ENCODE results near the gene TRAPPC14. TPM values are rescaled to one million over a fixed set of nuclear protein-coding genes. Genes with fewer than 3 reads are reported as not detected.

The TRAPPC14 gene
- total and polyA plus RNA-seq, 2 of the 8 experiments (the other 6 are each of a cell fraction or from before 2014, with no cell fraction given): 11.9 to 22.1 TPM

DNA sequence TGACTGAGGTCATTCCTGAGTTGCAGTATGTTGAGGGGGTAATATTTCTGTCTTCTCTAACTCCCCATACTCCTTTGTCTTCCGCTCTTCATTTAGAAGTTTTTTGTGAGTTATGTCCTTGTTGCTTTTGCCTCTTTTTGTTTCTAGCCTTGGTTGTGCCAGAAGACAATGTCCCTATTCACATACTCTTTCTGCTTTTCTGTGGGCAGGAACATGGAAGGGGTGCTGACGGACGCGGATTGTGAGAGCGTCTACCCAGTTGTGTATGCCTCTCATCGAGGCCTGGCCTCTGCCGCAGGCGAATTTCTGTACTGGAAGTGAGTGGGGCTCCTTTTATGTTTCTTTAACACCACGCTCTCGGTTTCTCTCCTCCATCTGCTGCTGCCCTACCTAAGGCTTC, 39.7 kb upstream of the TRAPPC14 start:
- Histone ChIP-seq H4K91ac (replicated peaks; ENCODE audit: insufficient read length, low read length) (no peak overlapping the region), H3K23me2 (ENCODE audit: low read depth, low read length) (no peaks in the 10 kb centered on the region), H2BK12ac (ENCODE audit: low read depth, low read length) (no peak overlapping the region), H3K27me3 (replicated peaks in 1 of 4; ENCODE audit: control insufficient read depth in 3 of 4, extremely low read depth in 1 of 4, insufficient read depth in 3 of 4, low read length in 3 of 4) (peaks cover 0 to 4% (median 1%) of the 10 kb centered on the region in 4 experiments; a peak in 4 of 7 replicates), H3K9ac (replicated peaks in 1 of 4; ENCODE audit: extremely low read depth in 1 of 4, low read depth in 3 of 4, low read length in 3 of 4) (no peak overlapping the region), H2AFZ (ENCODE audit: low read length) (no peak overlapping the region), H3K9me3 (ENCODE audit: insufficient read depth in 2 of 2, low read depth in 1 of 2, low read length in 1 of 2) (no peaks in the 10 kb centered on the region), H3K18ac (ENCODE audit: extremely low read depth, low read length) (no peak overlapping the region), H2BK20ac (ENCODE audit: low read length) (no peak overlapping the region), H4K20me1 (replicated peaks in 1 of 2; ENCODE audit: control insufficient read depth in 1 of 2, insufficient read depth in 2 of 2, low read length in 2 of 2) (no peaks in the 10 kb centered on the region), H2BK5ac (ENCODE audit: low read depth, low read length) (no peak overlapping the region), H4K5ac (ENCODE audit: insufficient read length, low read depth, low read length) (no peak overlapping the region), H4K8ac (ENCODE audit: extremely low read depth, insufficient read depth, low read length) (no peak overlapping the region), H3K14ac (ENCODE audit: insufficient read length) (no peak overlapping the region), H2AK5ac (ENCODE audit: low read depth, low read length) (no peak overlapping the region), H3K4me2 (ENCODE audit: insufficient read depth in 1 of 2, low read depth in 2 of 2, low read length in 2 of 2) (no peak overlapping the region), H3K23ac (ENCODE audit: insufficient read length) (no peak overlapping the region), H3K79me1 (ENCODE audit: low read depth, low read length) (no peaks in the 10 kb centered on the region), H2BK120ac (replicated peaks; ENCODE audit: low read depth, low read length) (no peak overlapping the region), H3K79me2 (ENCODE audit: control insufficient read depth in 1 of 2, insufficient read depth in 2 of 2, low read length in 2 of 2) (no peaks in the 10 kb centered on the region), H3K36me3 (ENCODE audit: control insufficient read depth in 2 of 4, insufficient read depth in 4 of 4, low read length in 3 of 4) (no peaks in the 10 kb centered on the region), H3K4me1 (replicated peaks in 1 of 4; ENCODE audit: control insufficient read depth in 3 of 4, insufficient read depth in 4 of 4, low read length in 3 of 4) (peaks cover 0 to 9% (median 2%) of the 10 kb centered on the region in 4 experiments; a peak in 2 of 7 replicates), H3K4ac (replicated peaks; ENCODE audit: insufficient read length, low read depth, low read length) (no peak overlapping the region), H3K56ac (replicated peaks; ENCODE audit: insufficient read length, low read depth, low read length) (no peak overlapping the region), H2BK15ac (ENCODE audit: low read length) (no peak overlapping the region), H3K27ac (ENCODE audit: low read depth, low read length) (no peak overlapping the region), H3K4me3 (ENCODE audit: extremely low read depth in 1 of 4, insufficient read depth in 2 of 4, low read depth in 3 of 4, low read length in 4 of 4) (no peak overlapping the region)
- no peak for DNase-seq (ENCODE audit: low read depth in 1 of 2, low spot score in 2 of 2)
- FAIRE-seq: no peak
- 92% methylated on average over 10 of the region's 10 CpGs; no CpG with 5 or more reads in 1 of the 2 experiments for WGBS, 2 experiments (ENCODE audit: extremely low coverage in 1 of 2, insufficient coverage in 1 of 2, insufficient read length in 1 of 2, insufficient replicate concordance in 2 of 2, low coverage in 1 of 2, low lambda C conversion rate in 2 of 2, missing lambda C conversion rate in 1 of 2)
- ChIA-PET POLR2A (ENCODE audit: partially characterized antibody) (no interaction called here), CTCF (ENCODE audit: partially characterized antibody) (interaction anchor here (0.7 to 5.1 kb wide), 6 partner anchors 10 to 70 kb away, joined by 3 to 25 read pairs (median 3); no protein-coding TSS in a partner anchor)
- TF ChIP-seq CBX5 (IDR thresholded peaks at IDR 0.05; ENCODE audit: low read depth, low read length): no peak
- TF ChIP-seq TCF12 (IDR thresholded peaks at IDR 0.05; ENCODE audit: low read depth, low read length): no peak
- TF ChIP-seq POU5F1 (IDR thresholded peaks at IDR 0.05; ENCODE audit: low read depth, low read length): no peak
- no peak for TF ChIP-seq BRCA1 (IDR thresholded peaks at IDR 0.05; ENCODE audit: low read depth, low read length)
- TF ChIP-seq POLR2A (IDR thresholded peaks at IDR 0.05; ENCODE audit: control extremely low read depth in 1 of 2, low read depth in 2 of 2, low read length in 2 of 2): no peak
- TF ChIP-seq CREB1 (IDR thresholded peaks at IDR 0.05): no peak
- TF ChIP-seq SP4 (IDR thresholded peaks at IDR 0.05; ENCODE audit: low read length): no peak
- TF ChIP-seq TAF1 (IDR thresholded peaks at IDR 0.05; ENCODE audit: low read depth, low read length): no peak
- TF ChIP-seq RNF2 (IDR thresholded peaks at IDR 0.05; ENCODE audit: borderline replicate concordance, low read depth, low read length, missing control alignments, poor library complexity, severe bottlenecking): no peak
- no peak for TF ChIP-seq SIN3A (conservative IDR thresholded peaks at IDR 0.05 in 1 of 2, IDR thresholded peaks at IDR 0.05 in 1 of 2; ENCODE audit: low read depth in 1 of 2, low read length in 2 of 2)
- no peak for TF ChIP-seq MAFK (IDR thresholded peaks at IDR 0.05; ENCODE audit: low read depth, low read length)
- TF ChIP-seq ATF3 (IDR thresholded peaks at IDR 0.05; ENCODE audit: insufficient read depth, low read depth, low read length): no peak
- TF ChIP-seq TAF7 (optimal IDR thresholded peaks at IDR 0.05; ENCODE audit: borderline replicate concordance, low read depth, low read length): no peak
- TF ChIP-seq TEAD4 (IDR thresholded peaks at IDR 0.05; ENCODE audit: low read depth, low read length): no peak
- no peak for TF ChIP-seq NRF1 (IDR thresholded peaks at IDR 0.05; ENCODE audit: low read depth, low read length)

Data from H1 (cell line).